Peyer's patch (tissue), 4 donors: ENCODE measurements around the gene VPS13A. TPM values are rescaled to one million over a fixed set of nuclear protein-coding genes. Genes with fewer than 3 reads are reported as not detected.

ENCODE experiments used
- DNase-seq, 3 donors: peaks; one replicate each; pipeline ENCODE4 v3.0.0-alpha.2; 2017 to 2019
- H3K27ac ChIP-seq, 4 donors: fragments of 200-600 bp; sonication (generic); one replicate each; pipeline ENCODE4 v1.5.1; 2016 to 2019
- H3K27me3 ChIP-seq, 2 donors: fragments of 200-600 bp; sonication (generic); one replicate each; pipeline ENCODE4 v1.5.1; 2019
- H3K36me3 ChIP-seq, 3 donors: fragments of 200-600 bp; sonication (generic); one replicate each; pipeline ENCODE4 v1.5.1; 2016 to 2019
- H3K4me1 ChIP-seq, 4 donors: fragments of 200-600 bp; sonication (generic); one replicate each; pipeline ENCODE4 v1.5.1; 2016 to 2019
- H3K4me3 ChIP-seq, 4 donors: fragments of 200-600 bp; sonication (generic); 1 replicate in 3 of 4; 2 replicates in 1 of 4; pipeline ENCODE4 v1.5.1; 2016 to 2019; ENCODE audit warnings: mild to moderate bottlenecking in 1 of 4
- H3K9me3 ChIP-seq, 4 donors: fragments of 200-600 bp; sonication (generic); one replicate each; pipeline ENCODE4 v1.5.1; 2016 to 2019; ENCODE audit warnings: mild to moderate bottlenecking in 1 of 4
- POLR2A ChIP-seq, 2 donors: fragments of 450-650 bp; IDR thresholded peaks; one replicate each; pipeline ENCODE4 v1.5.1; 2017; ENCODE audit warnings: antibody characterized with exemption in 2 of 2, mild to moderate bottlenecking in 2 of 2, moderate library complexity in 2 of 2
- total RNA-seq, 4 donors: library from RNA; depleted of rRNA; stranded (reverse); fragments of >200 nt; gene quantifications; one replicate each; pipeline ENCODE4 v1.1.0, GENCODE V29; 2016
- TF ChIP-seq, protein P1 (sequence below), 6 experiments: fragments of 450-650 bp in 4 of 6; fragments of 200-600 bp in 2 of 6; sonication (generic) in 1 of 6; IDR thresholded peaks; one replicate each; pipeline ENCODE4 v1.5.1; 2017 to 2019; ENCODE audit warnings: antibody characterized with exemption in 6 of 6, mild to moderate bottlenecking in 3 of 6, moderate library complexity in 1 of 6

Gene VPS13A
- total RNA-seq, 4 donors from 2014 or later, result 81.7 to 197 (median 169) TPM

DNA sequence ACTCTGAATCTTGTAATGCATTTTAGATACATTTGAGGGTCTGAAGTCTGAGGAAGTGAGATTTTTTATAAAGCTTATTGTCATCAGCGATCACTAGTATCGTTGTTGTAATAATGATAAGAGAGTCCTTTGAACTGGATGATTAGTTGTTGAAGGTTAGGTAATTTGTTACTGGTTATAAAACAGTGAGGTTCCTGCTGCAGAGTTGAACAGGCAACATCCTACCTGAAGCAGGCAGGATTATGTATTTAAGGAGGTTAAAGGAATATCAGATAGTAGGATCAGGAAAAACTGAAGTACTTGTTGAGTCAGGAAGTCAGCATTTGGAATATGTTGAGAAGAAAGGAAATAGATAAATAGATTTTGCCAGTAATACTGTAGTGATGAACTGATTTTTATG lies 106.7 kb downstream of the VPS13A start:
- no peaks in the 10 kb centered on the region for H3K4me1 ChIP-seq
- DNase-seq, result no peak
- TF ChIP-seq POLR2A (IDR thresholded peaks at IDR 0.05), result no peak
- TF ChIP-seq, protein P1, sequence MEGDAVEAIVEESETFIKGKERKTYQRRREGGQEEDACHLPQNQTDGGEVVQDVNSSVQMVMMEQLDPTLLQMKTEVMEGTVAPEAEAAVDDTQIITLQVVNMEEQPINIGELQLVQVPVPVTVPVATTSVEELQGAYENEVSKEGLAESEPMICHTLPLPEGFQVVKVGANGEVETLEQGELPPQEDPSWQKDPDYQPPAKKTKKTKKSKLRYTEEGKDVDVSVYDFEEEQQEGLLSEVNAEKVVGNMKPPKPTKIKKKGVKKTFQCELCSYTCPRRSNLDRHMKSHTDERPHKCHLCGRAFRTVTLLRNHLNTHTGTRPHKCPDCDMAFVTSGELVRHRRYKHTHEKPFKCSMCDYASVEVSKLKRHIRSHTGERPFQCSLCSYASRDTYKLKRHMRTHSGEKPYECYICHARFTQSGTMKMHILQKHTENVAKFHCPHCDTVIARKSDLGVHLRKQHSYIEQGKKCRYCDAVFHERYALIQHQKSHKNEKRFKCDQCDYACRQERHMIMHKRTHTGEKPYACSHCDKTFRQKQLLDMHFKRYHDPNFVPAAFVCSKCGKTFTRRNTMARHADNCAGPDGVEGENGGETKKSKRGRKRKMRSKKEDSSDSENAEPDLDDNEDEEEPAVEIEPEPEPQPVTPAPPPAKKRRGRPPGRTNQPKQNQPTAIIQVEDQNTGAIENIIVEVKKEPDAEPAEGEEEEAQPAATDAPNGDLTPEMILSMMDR (IDR thresholded peaks at IDR 0.05), result no peak
- H3K27ac ChIP-seq, result peak overlapping the region in 1 of 4 donors; percentile 18
- no peak overlapping the region for H3K4me3 ChIP-seq
- peaks cover 0 to 15% (median 0%) of the 10 kb centered on the region in 3 donors for H3K36me3 ChIP-seq
- no peaks in the 10 kb centered on the region for H3K27me3 ChIP-seq
- no peaks in the 10 kb centered on the region for H3K9me3 ChIP-seq

GRCh38 chr9:77284616-77285015 lies 107.3 kb downstream of the VPS13A start:
- no peaks in the 10 kb centered on the region for H3K9me3 ChIP-seq
- no peak overlapping the region for H3K4me3 ChIP-seq
- H3K4me1 ChIP-seq, result no peaks in the 10 kb centered on the region
- no peaks in the 10 kb centered on the region for H3K27me3 ChIP-seq
- DNase-seq, result no peak
- H3K36me3 ChIP-seq, result peaks cover 0 to 15% (median 0%) of the 10 kb centered on the region in 3 donors
- H3K27ac ChIP-seq, result peak overlapping the region in 1 of 4 donors; percentile 18
- no peak for TF ChIP-seq POLR2A (IDR thresholded peaks at IDR 0.05)
- TF ChIP-seq, protein P1 (IDR thresholded peaks at IDR 0.05), result no peak

DNA sequence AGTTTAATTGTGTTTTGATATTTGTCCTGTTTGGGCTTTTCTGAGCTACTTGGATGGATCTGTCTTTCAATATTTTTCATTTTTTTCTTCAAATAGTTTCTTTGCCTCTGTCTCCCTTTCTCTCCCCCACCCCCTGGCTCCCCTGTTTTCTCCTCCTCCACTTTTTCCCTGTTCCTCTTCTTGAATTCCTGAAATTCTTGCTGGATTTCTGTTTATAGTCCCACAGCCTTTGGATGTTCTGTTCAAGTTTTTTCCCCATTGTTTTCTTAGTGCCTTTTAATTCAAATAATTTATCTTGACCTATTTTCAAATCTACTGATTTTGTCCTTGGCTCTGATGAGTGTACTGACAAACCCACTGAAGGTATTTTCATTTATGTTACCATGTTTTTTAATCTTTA lies 113.0 kb downstream of the VPS13A start:
- Histone ChIP-seq H3K4me1 (peaks cover 0 to 7% (median 0%) of the 10 kb centered on the region in 4 donors), H3K9me3 (no peaks in the 10 kb centered on the region), H3K36me3 (peaks cover 0 to 5% (median 0%) of the 10 kb centered on the region in 3 donors), H3K27me3 (no peaks in the 10 kb centered on the region), H3K27ac (no peak overlapping the region), H3K4me3 (no peak overlapping the region)
- DNase-seq, result no peak
- TF ChIP-seq, protein P1 (IDR thresholded peaks at IDR 0.05), result no peak
- TF ChIP-seq POLR2A (IDR thresholded peaks at IDR 0.05), result no peak

DNA sequence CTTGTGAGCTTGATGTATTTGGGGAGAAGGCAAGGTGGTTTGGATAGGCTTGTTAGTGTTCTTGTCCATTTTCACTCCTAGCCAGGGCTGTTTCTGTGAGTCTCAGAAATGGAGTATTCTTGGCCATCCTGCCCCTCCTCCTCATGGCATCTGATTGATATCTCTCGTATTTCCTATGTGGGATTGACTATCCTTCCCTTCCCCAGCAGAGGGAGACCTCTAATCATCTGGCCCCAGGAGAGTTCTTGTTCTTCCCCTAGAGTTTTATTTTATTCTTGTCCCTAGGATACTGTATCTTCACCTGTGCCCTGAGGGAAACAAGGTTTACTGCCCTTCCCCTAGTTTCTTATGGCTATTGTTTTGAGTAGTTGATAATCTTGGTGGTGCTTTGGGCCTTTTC lies 114.4 kb downstream of the VPS13A start:
- TF ChIP-seq POLR2A (IDR thresholded peaks at IDR 0.05), result no peak
- TF ChIP-seq, protein P1 (IDR thresholded peaks at IDR 0.05), result peak in 3 of 6 experiments; percentile 29 to 47 (median 37)
- H3K36me3 ChIP-seq, result peaks cover 0 to 5% (median 0%) of the 10 kb centered on the region in 3 donors
- H3K4me3 ChIP-seq, result no peak overlapping the region
- DNase-seq, result no peak
- H3K27me3 ChIP-seq, result no peaks in the 10 kb centered on the region
- peaks cover 0 to 7% (median 0%) of the 10 kb centered on the region in 4 donors for H3K4me1 ChIP-seq
- no peak overlapping the region for H3K27ac ChIP-seq
- no peaks in the 10 kb centered on the region for H3K9me3 ChIP-seq

DNA sequence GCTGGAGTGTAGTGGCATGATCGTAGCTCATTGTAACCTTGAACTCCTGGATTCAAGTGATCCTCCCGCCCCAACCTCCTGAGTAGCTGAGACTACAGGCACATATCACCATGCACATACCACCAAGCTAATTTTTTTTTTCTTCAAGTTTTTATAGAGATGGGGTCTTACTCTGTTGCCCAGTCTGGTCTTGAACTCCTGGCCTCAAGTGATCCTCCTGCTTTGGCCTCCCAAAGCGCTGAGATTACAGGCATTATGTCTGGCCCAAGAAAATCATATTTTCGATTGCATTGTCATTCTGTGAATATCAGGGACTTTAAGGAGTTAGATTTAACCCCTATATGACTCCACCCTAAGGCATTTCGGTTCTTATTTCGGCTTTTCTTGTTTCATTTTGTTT lies 116.6 kb downstream of the VPS13A start:
- H3K36me3 ChIP-seq, result peaks cover 0 to 15% (median 0%) of the 10 kb centered on the region in 3 donors
- TF ChIP-seq, protein P1 (IDR thresholded peaks at IDR 0.05), result no peak
- no peak for TF ChIP-seq POLR2A (IDR thresholded peaks at IDR 0.05)
- H3K4me3 ChIP-seq, result no peak overlapping the region
- H3K9me3 ChIP-seq, result no peaks in the 10 kb centered on the region
- no peak for DNase-seq
- no peaks in the 10 kb centered on the region for H3K27me3 ChIP-seq
- H3K4me1 ChIP-seq, result peaks cover 0 to 7% (median 0%) of the 10 kb centered on the region in 4 donors
- H3K27ac ChIP-seq, result no peak overlapping the region

GRCh38 chr9:77304543-77304942 lies 127.2 kb downstream of the VPS13A start:
- Histone ChIP-seq H3K27ac (no peak overlapping the region), H3K4me3 (no peak overlapping the region), H3K27me3 (no peaks in the 10 kb centered on the region), H3K36me3 (peaks cover 0 to 18% (median 0%) of the 10 kb centered on the region in 3 donors), H3K4me1 (no peaks in the 10 kb centered on the region), H3K9me3 (no peaks in the 10 kb centered on the region)
- no peak for DNase-seq
- no peak for TF ChIP-seq POLR2A (IDR thresholded peaks at IDR 0.05)
- TF ChIP-seq, protein P1 (IDR thresholded peaks at IDR 0.05), result no peak
